ENCODE data around the gene PARD6G.
A peak's percentile ranks its signal among the peaks of the same experiment; 100 is the strongest.

DNA sequence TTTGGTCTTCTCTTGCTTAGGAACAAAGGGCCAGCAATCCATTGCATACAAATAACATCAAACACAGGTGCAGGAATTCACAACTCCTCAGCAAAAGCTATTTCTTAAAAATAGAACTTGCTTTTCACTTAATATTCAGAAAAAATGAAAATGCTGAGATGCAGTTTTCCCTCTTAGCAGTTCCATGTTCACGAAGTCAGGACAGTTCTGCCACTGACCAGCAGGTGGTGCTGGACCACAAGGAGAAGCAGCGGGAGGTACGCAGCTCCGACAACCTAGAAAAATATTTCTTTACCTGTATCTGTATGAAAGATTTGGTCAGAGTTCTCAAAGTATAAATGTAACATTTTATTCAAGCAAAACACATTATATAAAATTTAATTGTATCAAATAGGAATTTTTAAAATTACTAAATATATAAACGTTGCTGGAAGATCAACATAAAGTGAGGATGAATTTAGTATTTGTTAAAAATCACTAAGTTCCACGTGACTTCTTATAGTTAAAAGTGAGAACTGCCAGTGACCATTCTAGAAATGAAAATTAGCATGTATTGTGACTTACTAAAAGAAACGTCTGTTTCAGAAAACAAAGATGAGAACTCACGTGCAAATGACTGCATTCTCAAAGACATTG lies 89.5 kb downstream of the PARD6G start:
- peak; percentile 93 to 99 (median 96) for TF ChIP-seq CTCF (IDR thresholded peaks at IDR 0.05)
- TF ChIP-seq POLR2A (IDR thresholded peaks at IDR 0.05), result no peak

All from thyroid gland (tissue), 4 donors.